Effector CD8-positive, alpha-beta T cell (primary cell): ENCODE data around the gene MYL3.
A peak's percentile ranks its signal among the peaks of the same experiment; 100 is the strongest.
"Not testable (repeated sequence)": the region's sequence is repeated elsewhere in the genome, so short reads cannot be mapped to it uniquely, and the experiment has no call there.

Experiments used
- DNase-seq: peaks from one replicate; lab custom pipeline; 2025; lab: John Stamatoyannopoulos, UW
- total RNA-seq, 4 experiments: gene quantifications; one replicate each; lab custom pipeline; 2026; lab: John Stamatoyannopoulos, UW

MYL3 gene
- total RNA-seq, result 0 reads per million in 4 experiments

DNA sequence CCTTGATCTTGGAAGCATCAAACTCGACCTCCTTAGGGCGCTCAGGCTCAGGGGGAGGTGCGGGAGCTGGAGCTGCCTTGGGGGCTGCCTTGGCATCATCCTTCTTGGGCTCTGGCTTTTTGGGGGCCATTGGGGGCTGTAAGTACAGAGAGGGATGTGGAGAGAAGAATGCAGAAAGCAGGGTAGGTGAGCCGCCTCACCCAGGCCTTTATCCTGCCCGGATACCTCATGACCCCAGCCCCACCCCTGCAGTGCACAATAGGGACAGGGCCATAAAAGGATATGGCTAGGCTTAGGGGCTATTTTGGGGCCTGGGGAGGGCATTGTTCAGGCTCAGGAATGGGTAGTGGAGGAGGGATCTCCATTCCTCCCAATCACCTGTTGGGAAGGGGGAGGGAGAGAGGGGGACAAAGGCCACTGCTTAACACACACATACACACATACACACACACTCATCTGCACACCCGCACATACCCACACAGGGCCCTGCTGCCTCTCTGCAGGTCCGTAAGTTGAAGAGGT, at the start of gene MYL3:
MYL3 (minus strand) TSS at position 184 of the 522 bp plus-strand sequence; CDS start at position 130, 54 bp downstream.
- no peak for DNase-seq

GRCh38 chr3:46912986-46913385, 49.7 kb upstream of the MYL3 start:
- DNase-seq, result no peak

DNA sequence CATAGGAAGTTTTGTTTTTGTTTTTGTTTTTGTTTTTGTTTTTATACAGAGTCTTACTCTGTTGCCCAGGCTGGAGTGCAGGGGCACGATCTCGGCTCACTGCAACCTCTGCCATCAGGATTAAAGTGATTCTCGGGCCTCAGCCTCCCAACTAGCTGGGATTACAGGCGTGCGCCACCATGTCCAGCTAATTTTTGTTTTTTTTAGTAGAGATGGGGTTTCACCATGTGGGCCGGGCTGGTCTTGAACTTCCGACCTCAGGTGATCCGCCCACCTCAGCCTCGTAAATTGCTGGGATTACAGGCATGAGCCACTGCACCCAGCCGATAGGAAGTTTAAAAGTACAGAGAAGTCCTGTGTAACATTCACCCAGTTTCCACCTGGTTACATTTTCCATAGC, 47.7 kb upstream of the MYL3 start:
- not testable (repeated sequence) for DNase-seq

GRCh38 chr3:46910166-46910760, 47.0 kb upstream of the MYL3 start:
- DNase-seq, result no peak

DNA sequence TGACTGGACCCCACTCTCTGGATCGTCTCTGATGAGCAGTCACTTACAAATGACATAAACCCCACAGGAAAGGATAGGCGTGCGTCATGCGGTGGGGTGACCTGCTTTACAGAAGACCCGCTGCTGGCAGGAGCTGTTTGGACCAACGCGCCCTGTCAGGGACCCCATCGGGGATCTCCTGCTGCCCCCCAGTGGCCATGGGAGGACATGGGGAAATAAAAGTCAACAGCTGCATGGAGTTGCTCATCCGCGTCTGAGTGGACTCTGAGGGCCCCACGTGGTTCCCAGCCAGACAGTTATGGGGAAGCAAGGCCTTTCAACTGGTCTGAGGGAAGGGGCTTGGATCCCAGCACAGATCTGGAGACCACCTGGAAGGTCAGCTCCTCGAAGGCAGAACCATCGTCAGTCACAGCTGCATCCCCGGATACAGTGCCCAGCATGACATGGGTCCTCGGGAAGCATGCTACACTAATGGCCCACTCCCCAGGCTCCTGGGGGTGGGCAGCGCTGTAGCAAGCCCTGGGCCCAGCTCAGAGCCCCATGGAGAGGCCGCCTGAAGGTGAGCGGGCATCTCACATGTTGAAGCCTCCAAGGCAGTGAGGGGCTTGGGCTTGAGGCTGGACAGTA, 46.4 kb upstream of the MYL3 start:
- peak; percentile 61 for DNase-seq

GRCh38 chr3:46908986-46909534, 45.8 kb upstream of the MYL3 start:
- DNase-seq, result no peak

DNA sequence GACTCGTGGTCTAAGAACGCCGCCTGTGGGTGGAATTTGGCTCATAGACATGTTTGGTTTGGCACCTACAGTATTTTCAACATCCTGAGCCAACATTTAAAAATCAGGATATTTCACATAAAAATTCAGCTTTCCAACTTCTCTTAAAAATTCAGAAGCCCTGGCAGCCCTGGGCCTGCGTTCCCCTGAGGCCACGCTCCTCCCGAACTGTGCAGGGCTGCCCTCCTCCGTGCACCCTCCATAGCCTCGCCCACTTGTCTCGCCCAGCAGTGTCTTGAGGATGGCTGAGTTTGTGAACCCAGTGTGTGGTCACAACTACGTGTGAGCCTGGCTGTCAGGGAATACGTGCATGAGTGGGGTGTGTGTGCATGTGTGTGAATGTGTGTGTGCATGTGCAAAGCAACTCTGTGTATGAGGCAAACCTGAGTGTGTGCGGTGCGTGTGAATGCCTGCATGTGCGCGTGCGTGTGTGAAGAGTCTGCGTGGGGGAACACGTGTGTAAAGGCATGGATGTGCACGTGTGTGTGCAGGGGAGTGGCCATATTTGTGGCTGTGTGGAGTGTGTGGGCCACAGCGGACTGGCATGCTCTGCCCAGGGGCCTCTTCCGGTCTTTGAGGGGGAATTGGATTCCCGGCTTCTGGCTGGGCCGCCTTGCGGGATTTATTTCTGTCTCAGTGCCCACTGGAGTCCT, 45.2 kb upstream of the MYL3 start:
- DNase-seq, result no peak

- no peak for DNase-seq
Measured at GRCh38 chr3:46907960-46908293, 44.7 kb upstream of the MYL3 start.

GRCh38 chr3:46907271-46907670, 44.0 kb upstream of the MYL3 start:
- no peak for DNase-seq

DNA sequence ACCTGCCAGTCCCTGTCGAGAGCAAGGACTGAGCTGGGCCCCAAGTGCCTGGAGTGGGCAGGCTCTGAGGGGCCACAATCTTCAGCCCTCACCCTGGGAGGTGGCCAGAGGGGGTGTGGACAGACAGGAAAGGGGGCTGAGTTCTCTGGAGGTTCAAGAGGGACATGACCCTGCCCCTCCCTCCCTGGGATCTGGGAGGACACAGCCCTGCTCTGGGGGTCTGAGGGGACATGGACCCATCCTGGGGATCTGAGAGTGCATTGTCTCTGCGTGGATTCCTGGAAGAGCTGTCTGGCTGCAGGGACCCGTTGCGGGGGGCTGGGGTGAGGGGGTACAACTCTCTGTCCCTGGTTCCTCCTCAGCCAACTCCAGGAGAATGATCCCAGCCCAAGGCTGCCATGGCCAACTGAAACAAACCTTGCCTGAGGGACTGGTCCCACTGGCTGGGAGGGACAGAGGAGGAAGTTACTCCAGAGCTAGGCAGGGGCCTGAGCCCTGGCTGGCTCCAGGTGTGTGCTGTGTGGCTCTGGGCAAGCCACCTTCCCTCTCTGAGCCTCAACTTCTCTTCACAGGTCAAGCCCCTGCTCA, 43.3 kb upstream of the MYL3 start:
- DNase-seq, result no peak

GRCh38 chr3:46905661-46906451, 42.6 kb upstream of the MYL3 start:
- no peak for DNase-seq

DNA sequence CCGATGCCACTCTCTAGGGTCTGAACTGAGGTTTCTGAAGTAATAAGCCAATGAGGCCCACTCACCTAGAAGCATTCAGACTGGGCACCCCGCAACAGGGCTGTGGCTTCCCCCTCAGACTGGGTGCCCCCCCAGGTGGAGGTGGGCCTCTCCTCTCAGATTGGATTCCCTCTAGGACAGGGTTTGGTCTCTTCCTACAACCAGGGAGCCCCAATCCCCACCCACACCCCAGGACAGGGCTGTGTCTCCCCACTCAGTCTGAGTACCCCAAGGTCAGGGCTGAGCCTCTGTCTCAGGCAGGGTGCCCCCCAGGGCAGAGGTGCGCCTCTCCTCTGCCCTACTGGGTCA, 41.9 kb upstream of the MYL3 start:
- no peak for DNase-seq

DNA sequence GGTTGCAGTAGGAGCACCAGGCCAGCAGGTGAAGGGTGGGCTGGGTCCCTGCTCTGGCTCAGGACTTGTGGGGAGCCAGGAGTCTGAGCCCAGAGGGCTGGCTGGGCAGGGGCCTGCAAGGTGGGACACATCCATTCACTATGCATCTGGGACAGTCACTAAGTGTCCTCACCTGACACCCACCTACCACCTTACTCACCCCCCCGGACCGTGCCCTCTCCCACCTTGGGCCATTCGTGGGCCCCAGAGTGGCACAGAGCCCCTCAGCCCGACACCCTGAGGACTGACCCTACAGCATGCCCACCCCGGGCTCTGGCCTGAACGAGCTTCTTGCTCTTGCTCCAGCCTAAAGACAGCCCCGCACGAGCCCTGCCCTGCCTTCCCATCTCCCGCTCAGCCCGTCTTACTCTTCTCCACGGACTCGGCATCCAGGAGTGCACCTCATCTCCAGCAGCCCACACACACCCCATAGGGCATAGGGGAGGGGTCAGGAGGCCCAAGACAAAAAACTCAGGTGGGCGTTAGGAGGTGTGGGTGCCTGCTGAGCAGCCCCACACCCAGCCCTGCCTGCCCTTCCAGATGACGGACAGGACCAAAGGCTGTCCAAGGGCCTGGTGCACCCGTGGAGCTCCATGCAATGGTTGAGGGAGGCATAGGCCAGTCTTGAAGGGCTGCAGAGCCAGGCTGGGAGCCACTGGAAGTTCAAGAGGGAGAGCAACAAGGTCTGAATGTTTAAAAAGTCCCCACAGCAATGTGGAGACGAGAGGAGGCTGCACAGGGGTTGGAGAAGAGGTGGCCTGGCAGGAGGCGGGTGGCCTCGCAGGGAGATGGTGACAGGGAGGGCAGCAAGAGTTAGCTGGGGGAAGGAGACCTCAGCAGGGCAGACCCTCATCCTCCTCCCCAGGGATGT, 41.3 kb upstream of the MYL3 start:
- DNase-seq, result no peak

- no peak for DNase-seq
Measured at GRCh38 chr3:46903341-46904302, 40.4 kb upstream of the MYL3 start.

DNA sequence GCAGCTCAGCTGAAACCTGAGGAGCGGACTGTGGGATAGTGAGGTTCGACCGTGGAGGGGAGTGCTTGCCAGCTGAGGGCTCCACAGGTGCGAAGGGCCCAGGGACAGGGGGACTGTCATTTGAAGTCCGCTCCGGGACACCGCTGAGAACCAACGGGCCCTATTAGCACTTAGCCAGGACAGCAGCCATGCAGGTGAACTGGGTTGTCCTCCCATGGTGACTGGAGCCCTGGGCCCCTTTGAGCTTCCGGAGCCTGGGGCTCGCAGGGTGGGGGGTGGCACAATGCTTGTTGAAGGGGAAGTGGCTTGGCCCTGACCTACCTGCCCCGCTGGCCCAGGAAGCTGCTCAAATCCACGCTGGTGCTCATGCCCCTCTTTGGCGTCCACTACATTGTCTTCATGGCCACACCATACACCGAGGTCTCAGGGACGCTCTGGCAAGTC, 39.0 kb upstream of the MYL3 start:
- DNase-seq, result no peak

GRCh38 chr3:46901591-46902187, 38.4 kb upstream of the MYL3 start:
- DNase-seq, result no peak

- no peak for DNase-seq
Measured at GRCh38 chr3:46901061-46901460, 37.8 kb upstream of the MYL3 start.

DNA sequence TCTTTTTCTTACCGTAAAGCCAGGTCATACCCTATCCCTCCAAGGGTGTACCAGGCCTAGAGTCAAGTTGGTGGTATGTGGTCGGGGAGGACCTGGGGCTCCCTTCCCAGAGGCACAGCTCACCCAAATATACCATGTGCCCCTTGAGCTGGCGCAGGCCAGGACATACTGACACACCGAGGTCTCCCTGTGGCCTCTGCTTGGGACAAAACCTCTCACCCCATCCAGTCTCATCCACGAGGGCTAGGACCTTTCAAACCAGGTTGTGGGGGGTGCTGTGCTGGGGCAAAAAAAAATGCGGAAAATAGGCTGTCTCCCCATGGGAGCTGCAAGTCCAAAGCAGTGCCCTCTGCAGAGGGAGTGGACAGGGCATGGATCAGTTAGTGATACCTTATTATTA, 37.1 kb upstream of the MYL3 start:
- no peak for DNase-seq

GRCh38 chr3:46900007-46900292, 36.7 kb upstream of the MYL3 start:
- no peak for DNase-seq
